ENCODE data around the gene GPR32.
"Not testable (repeated sequence)": the region's sequence is repeated elsewhere in the genome, so short reads cannot be mapped to it uniquely, and the experiment has no call there.

DNA sequence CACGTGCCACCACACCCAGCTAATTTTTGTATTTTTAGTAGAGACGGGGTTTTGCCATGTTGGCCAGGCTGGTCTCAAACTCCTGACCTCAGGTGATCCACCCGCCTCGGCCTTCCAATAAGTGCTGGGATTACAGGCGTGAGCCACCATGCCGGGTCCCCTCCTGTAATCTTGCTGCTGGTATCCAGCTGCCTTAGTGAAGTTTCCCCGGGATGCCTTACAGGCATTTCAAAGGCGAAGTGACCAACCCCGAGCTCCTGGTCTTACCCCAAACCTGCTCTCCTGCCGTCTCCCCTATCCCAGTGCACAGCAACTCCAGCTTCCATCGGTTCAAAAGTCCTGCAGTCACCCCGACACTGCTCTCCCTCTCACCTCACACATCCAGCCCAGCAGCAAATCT lies 3.5 kb upstream of the GPR32 start:
- TF ChIP-seq, protein P1, sequence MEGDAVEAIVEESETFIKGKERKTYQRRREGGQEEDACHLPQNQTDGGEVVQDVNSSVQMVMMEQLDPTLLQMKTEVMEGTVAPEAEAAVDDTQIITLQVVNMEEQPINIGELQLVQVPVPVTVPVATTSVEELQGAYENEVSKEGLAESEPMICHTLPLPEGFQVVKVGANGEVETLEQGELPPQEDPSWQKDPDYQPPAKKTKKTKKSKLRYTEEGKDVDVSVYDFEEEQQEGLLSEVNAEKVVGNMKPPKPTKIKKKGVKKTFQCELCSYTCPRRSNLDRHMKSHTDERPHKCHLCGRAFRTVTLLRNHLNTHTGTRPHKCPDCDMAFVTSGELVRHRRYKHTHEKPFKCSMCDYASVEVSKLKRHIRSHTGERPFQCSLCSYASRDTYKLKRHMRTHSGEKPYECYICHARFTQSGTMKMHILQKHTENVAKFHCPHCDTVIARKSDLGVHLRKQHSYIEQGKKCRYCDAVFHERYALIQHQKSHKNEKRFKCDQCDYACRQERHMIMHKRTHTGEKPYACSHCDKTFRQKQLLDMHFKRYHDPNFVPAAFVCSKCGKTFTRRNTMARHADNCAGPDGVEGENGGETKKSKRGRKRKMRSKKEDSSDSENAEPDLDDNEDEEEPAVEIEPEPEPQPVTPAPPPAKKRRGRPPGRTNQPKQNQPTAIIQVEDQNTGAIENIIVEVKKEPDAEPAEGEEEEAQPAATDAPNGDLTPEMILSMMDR (IDR thresholded peaks at IDR 0.05): not testable (repeated sequence)
- TF ChIP-seq POLR2A (IDR thresholded peaks at IDR 0.05): not testable (repeated sequence)
